Liver (tissue), 3 donors: ENCODE data around the gene ARMC9.
"Not testable (repeated sequence)": the region's sequence is repeated elsewhere in the genome, so short reads cannot be mapped to it uniquely, and the experiment has no call there.

Source experiments
- FOXA1 ChIP-seq: IDR thresholded peaks from 2 replicates; pipeline ENCODE4 v1.6.1; 2016; ENCODE audit warnings: antibody characterized with exemption
- JUND ChIP-seq, 2 donors: IDR thresholded peaks; 2 replicates each; pipeline ENCODE4 v1.6.1; 2016; ENCODE audit warnings: antibody characterized with exemption in 2 of 2
- SP1 ChIP-seq: IDR thresholded peaks from 2 replicates; pipeline ENCODE4 v1.6.1; 2018; ENCODE audit warnings: antibody characterized with exemption, mild to moderate bottlenecking
- TAF1 ChIP-seq: conservative IDR thresholded peaks from 2 replicates; pipeline ENCODE4 v1.6.1; 2016; ENCODE audit warnings: antibody characterized with exemption, mild to moderate bottlenecking
- TF ChIP-seq, protein P1 (sequence below): fragments of 150-350 bp; IDR thresholded peaks from 2 replicates; pipeline ENCODE4 v1.5.1; 2017; ENCODE audit warnings: improper control_type of control experiment, low read depth, low read length; ENCODE audit not compliant: missing input control
- donor health status: healthy.
- donor health status: healthy.

DNA sequence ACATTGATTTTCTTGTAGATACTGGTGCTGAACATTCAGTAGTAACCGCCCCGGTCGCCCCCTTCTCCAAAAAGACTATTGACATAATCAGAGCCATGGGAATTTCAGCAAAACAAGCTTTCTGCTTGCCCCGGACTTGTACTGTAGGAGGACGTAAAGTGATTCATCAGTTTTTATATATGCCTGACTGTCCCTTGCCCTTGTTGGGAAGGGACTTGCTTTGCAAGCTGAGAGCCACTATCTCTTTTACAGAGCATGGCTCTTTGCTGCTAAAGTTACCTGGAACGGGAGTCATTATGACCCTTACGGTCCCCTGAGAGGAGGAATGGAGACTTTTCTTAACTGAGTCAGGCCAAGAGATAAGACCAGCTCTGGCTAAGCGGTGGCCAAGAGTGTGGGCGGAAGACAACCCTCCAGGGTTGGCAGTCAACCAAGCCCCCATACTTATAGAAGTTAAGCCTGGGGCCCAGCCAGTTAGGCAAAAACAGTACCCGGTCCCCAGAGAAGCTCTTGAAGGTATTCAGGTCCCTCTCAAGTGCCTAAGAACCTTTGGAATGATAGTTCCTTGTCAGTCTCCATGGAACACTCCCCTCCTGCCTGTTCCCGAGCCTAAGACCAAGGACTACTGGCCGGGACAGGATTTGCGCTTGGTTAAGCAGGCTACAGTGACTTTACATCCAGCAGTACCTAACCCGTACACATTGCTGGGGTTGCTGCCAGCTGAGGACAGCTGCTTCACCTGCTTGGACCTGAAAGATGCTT, 205.2 kb downstream of the ARMC9 start:
- TF ChIP-seq, protein P1, sequence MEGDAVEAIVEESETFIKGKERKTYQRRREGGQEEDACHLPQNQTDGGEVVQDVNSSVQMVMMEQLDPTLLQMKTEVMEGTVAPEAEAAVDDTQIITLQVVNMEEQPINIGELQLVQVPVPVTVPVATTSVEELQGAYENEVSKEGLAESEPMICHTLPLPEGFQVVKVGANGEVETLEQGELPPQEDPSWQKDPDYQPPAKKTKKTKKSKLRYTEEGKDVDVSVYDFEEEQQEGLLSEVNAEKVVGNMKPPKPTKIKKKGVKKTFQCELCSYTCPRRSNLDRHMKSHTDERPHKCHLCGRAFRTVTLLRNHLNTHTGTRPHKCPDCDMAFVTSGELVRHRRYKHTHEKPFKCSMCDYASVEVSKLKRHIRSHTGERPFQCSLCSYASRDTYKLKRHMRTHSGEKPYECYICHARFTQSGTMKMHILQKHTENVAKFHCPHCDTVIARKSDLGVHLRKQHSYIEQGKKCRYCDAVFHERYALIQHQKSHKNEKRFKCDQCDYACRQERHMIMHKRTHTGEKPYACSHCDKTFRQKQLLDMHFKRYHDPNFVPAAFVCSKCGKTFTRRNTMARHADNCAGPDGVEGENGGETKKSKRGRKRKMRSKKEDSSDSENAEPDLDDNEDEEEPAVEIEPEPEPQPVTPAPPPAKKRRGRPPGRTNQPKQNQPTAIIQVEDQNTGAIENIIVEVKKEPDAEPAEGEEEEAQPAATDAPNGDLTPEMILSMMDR: not testable (repeated sequence)
- TF ChIP-seq SP1; TAF1; FOXA1; JUND (IDR thresholded peaks at IDR 0.05): not testable (repeated sequence)
